IPS-18c (cell line): ENCODE data around the gene SNCAIP.

Experiments
- H3K4me3 ChIP-seq: 2 replicates; pipeline ENCODE4 v1.7.0; 2013; ENCODE audit warnings: low read depth, mild to moderate bottlenecking, low read length, moderate library complexity; ENCODE audit not compliant: insufficient read depth
- H3K9me3 ChIP-seq: one replicate; pipeline ENCODE4 v1.6.1; 2013; ENCODE audit warnings: mild to moderate bottlenecking, low read length, moderate library complexity; ENCODE audit not compliant: control insufficient read depth, insufficient read depth

The SNCAIP gene

GRCh38 chr5:122404018-122404417 is 92.0 kb downstream of the SNCAIP start:
- Histone ChIP-seq H3K9me3 (no peaks in the 10 kb centered on the region), H3K4me3 (no peak overlapping the region)

- Histone ChIP-seq H3K9me3 (no peaks in the 10 kb centered on the region), H3K4me3 (no peak overlapping the region)
Measured at GRCh38 chr5:122404653-122405362, 92.8 kb downstream of the SNCAIP start.

- no peaks in the 10 kb centered on the region for H3K9me3 ChIP-seq
- H3K4me3 ChIP-seq: no peak overlapping the region
Measured at GRCh38 chr5:122405751-122406150, 93.7 kb downstream of the SNCAIP start.

- no peaks in the 10 kb centered on the region for H3K9me3 ChIP-seq
- H3K4me3 ChIP-seq: no peak overlapping the region
Measured at GRCh38 chr5:122406181-122406580, 94.1 kb downstream of the SNCAIP start.

GRCh38 chr5:122408592-122409224 is 96.7 kb downstream of the SNCAIP start:
- H3K9me3 ChIP-seq: no peaks in the 10 kb centered on the region
- H3K4me3 ChIP-seq: no peak overlapping the region

- no peak overlapping the region for H3K4me3 ChIP-seq
- H3K9me3 ChIP-seq: no peaks in the 10 kb centered on the region
Measured at GRCh38 chr5:122412966-122413365, 100.9 kb downstream of the SNCAIP start.

- Histone ChIP-seq H3K4me3 (no peak overlapping the region), H3K9me3 (no peaks in the 10 kb centered on the region)
Measured at GRCh38 chr5:122413722-122414121, 101.7 kb downstream of the SNCAIP start.

- Histone ChIP-seq H3K4me3 (no peak overlapping the region), H3K9me3 (no peaks in the 10 kb centered on the region)
Measured at GRCh38 chr5:122415030-122415800, 103.2 kb downstream of the SNCAIP start.

GRCh38 chr5:122415801-122416120 is 103.7 kb downstream of the SNCAIP start:
- Histone ChIP-seq H3K9me3 (no peaks in the 10 kb centered on the region), H3K4me3 (no peak overlapping the region)

- H3K9me3 ChIP-seq: no peaks in the 10 kb centered on the region
- no peak overlapping the region for H3K4me3 ChIP-seq
Measured at GRCh38 chr5:122419142-122419894, 107.3 kb downstream of the SNCAIP start.

- no peak overlapping the region for H3K4me3 ChIP-seq
- H3K9me3 ChIP-seq: no peaks in the 10 kb centered on the region
Measured at GRCh38 chr5:122420091-122420490, 108.1 kb downstream of the SNCAIP start.

- H3K9me3 ChIP-seq: no peaks in the 10 kb centered on the region
- H3K4me3 ChIP-seq: no peak overlapping the region
Measured at GRCh38 chr5:122420537-122421236, 108.7 kb downstream of the SNCAIP start.

GRCh38 chr5:122421374-122422079 is 109.5 kb downstream of the SNCAIP start:
- H3K4me3 ChIP-seq: no peak overlapping the region
- no peaks in the 10 kb centered on the region for H3K9me3 ChIP-seq

GRCh38 chr5:122423221-122423620 is 111.2 kb downstream of the SNCAIP start:
- H3K9me3 ChIP-seq: no peaks in the 10 kb centered on the region

GRCh38 chr5:122424132-122424531 is 112.1 kb downstream of the SNCAIP start:
- no peak overlapping the region for H3K4me3 ChIP-seq
- no peaks in the 10 kb centered on the region for H3K9me3 ChIP-seq

More at GRCh38 chr5:122423221-122423620, 111.2 kb downstream of the SNCAIP start:
- H3K4me3 ChIP-seq: no peak overlapping the region

GRCh38 chr5:122426301-122426700 is 114.3 kb downstream of the SNCAIP start:
- Histone ChIP-seq H3K4me3 (no peak overlapping the region), H3K9me3 (no peaks in the 10 kb centered on the region)
